HG02763 (cell line): Measurements from ENCODE around the gene ZNF782.
"Not testable (repeated sequence)": the region's sequence is repeated elsewhere in the genome, so short reads cannot be mapped to it uniquely, and the experiment has no call there.

Experiments used
- ATAC-seq: cut with Tn5 transposase; IDR thresholded peaks from one replicate; pipeline ENCODE4 v1.9.1; 2021; ENCODE audit warnings: mild to moderate bottlenecking, moderate library complexity; ENCODE audit not compliant: unreplicated experiment

Gene ZNF782

GRCh38 chr9:96853781-96854650 is at the start of gene ZNF782:
Gene ZNF782, minus strand, starts transcription at chr9:96854514. Its CDS starts 2,553 bp downstream, at chr9:96851961.
- peak; percentile 88 for ATAC-seq

- not testable (repeated sequence) for ATAC-seq
These were observed 45.7 kb upstream of the ZNF782 start for GRCh38 chr9:96900010-96900409.

GRCh38 chr9:96892131-96892530 is 37.8 kb upstream of the ZNF782 start:
- no peak for ATAC-seq

- ATAC-seq: no peak
These were observed 34.3 kb upstream of the ZNF782 start for GRCh38 chr9:96888591-96888990.

GRCh38 chr9:96885424-96885823 is 31.1 kb upstream of the ZNF782 start:
- ATAC-seq: no peak

- no peak for ATAC-seq
These were observed 30.1 kb upstream of the ZNF782 start for GRCh38 chr9:96884443-96884842.

- ATAC-seq: no peak
These were observed 29.6 kb upstream of the ZNF782 start for GRCh38 chr9:96883922-96884321.

- ATAC-seq: no peak
These were observed 23.0 kb upstream of the ZNF782 start for GRCh38 chr9:96877269-96877668.

GRCh38 chr9:96875461-96876142 is 21.3 kb upstream of the ZNF782 start:
- ATAC-seq: peak; percentile 38

- ATAC-seq: peak; percentile 44
These were observed 20.7 kb upstream of the ZNF782 start for GRCh38 chr9:96874947-96875460.

- ATAC-seq: peak; percentile 27
These were observed 20.0 kb upstream of the ZNF782 start for GRCh38 chr9:96874201-96874785.

- no peak for ATAC-seq
These were observed 16.9 kb upstream of the ZNF782 start for GRCh38 chr9:96871176-96871575.

GRCh38 chr9:96868709-96869108 is 14.4 kb upstream of the ZNF782 start:
- ATAC-seq: no peak

GRCh38 chr9:96867079-96867804 is 12.9 kb upstream of the ZNF782 start:
- ATAC-seq: no peak

- ATAC-seq: not testable (repeated sequence)
These were observed 10.9 kb upstream of the ZNF782 start for GRCh38 chr9:96865240-96865639.

- no peak for ATAC-seq
These were observed 5.3 kb upstream of the ZNF782 start for GRCh38 chr9:96859461-96860198.

- ATAC-seq: no peak
These were observed 4.4 kb upstream of the ZNF782 start for GRCh38 chr9:96858670-96859069.

GRCh38 chr9:96858018-96858573 is 3.8 kb upstream of the ZNF782 start:
- no peak for ATAC-seq

- ATAC-seq: no peak
These were observed 2.3 kb upstream of the ZNF782 start for GRCh38 chr9:96856363-96857286.
